ENCODE measurements around the gene PCNX4. TPM values are rescaled to one million over a fixed set of nuclear protein-coding genes. Genes with fewer than 3 reads are reported as not detected.

Gene PCNX4
- total RNA-seq, 3 donors from 2014 or later, result 23.7 to 32.0 (median 25.7) TPM

- no peaks in the 10 kb centered on the region for H3K9me3 ChIP-seq
- intact Hi-C loops (cut with DNase I, micrococcal nuclease), result no loop called here
- TF ChIP-seq CTCF (IDR thresholded peaks at IDR 0.05), result no peak
- no peaks in the 10 kb centered on the region for H3K36me3 ChIP-seq (ENCODE audit: low read depth)
- no peak overlapping the region for H3K4me3 ChIP-seq
- DNase-seq (no peak), ATAC-seq (no peak)
- no peaks in the 10 kb centered on the region for H3K4me1 ChIP-seq (ENCODE audit: low read depth)
Measured at GRCh38 chr14:60102389-60102788, 10.7 kb downstream of the PCNX4 start.

GRCh38 chr14:60106339-60106738, 14.6 kb downstream of the PCNX4 start:
- DNase-seq, result no peak
- Histone ChIP-seq H3K9me3 (no peaks in the 10 kb centered on the region), H3K36me3 (ENCODE audit: low read depth) (no peaks in the 10 kb centered on the region), H3K4me1 (ENCODE audit: low read depth) (no peaks in the 10 kb centered on the region), H3K4me3 (no peak overlapping the region)
- no peak for TF ChIP-seq CTCF (IDR thresholded peaks at IDR 0.05)
- ATAC-seq, result no peak
- intact Hi-C loops (cut with DNase I, micrococcal nuclease), result no loop called here

GRCh38 chr14:60107477-60107876, 15.8 kb downstream of the PCNX4 start:
- Histone ChIP-seq H3K4me1 (ENCODE audit: low read depth) (no peaks in the 10 kb centered on the region), H3K36me3 (ENCODE audit: low read depth) (no peaks in the 10 kb centered on the region), H3K9me3 (no peaks in the 10 kb centered on the region), H3K4me3 (no peak overlapping the region)
- DNase-seq (no peak), ATAC-seq (no peak)
- no peak for TF ChIP-seq CTCF (IDR thresholded peaks at IDR 0.05)
- intact Hi-C loops (cut with DNase I, micrococcal nuclease), result no loop called here

- DNase-seq (no peak), ATAC-seq (no peak)
- no peaks in the 10 kb centered on the region for H3K36me3 ChIP-seq (ENCODE audit: low read depth)
- no peaks in the 10 kb centered on the region for H3K9me3 ChIP-seq
- no peak overlapping the region for H3K4me3 ChIP-seq
- intact Hi-C loops (cut with DNase I, micrococcal nuclease), result no loop called here
- TF ChIP-seq CTCF (IDR thresholded peaks at IDR 0.05), result no peak
- H3K4me1 ChIP-seq (ENCODE audit: low read depth), result no peaks in the 10 kb centered on the region
Measured at GRCh38 chr14:60111732-60112131, 20.0 kb downstream of the PCNX4 start.

GRCh38 chr14:60114881-60115280, 23.2 kb downstream of the PCNX4 start:
- DNase-seq (no peak), ATAC-seq (no peak)
- intact Hi-C loops (cut with DNase I, micrococcal nuclease), result no loop called here
- H3K9me3 ChIP-seq, result no peaks in the 10 kb centered on the region
- TF ChIP-seq CTCF (IDR thresholded peaks at IDR 0.05), result no peak
- H3K4me3 ChIP-seq, result no peak overlapping the region
- no peaks in the 10 kb centered on the region for H3K4me1 ChIP-seq (ENCODE audit: low read depth)
- H3K36me3 ChIP-seq (ENCODE audit: low read depth), result no peaks in the 10 kb centered on the region

- ATAC-seq (no peak), DNase-seq (no peak)
- H3K9me3 ChIP-seq, result no peaks in the 10 kb centered on the region
- H3K4me3 ChIP-seq, result no peak overlapping the region
- no peak for TF ChIP-seq CTCF (IDR thresholded peaks at IDR 0.05)
- no peaks in the 10 kb centered on the region for H3K36me3 ChIP-seq (ENCODE audit: low read depth)
- intact Hi-C loops (cut with DNase I, micrococcal nuclease), result no loop called here
- no peaks in the 10 kb centered on the region for H3K4me1 ChIP-seq (ENCODE audit: low read depth)
Measured at GRCh38 chr14:60116181-60116580, 24.5 kb downstream of the PCNX4 start.

Measured in mucosa of descending colon (tissue), 3 donors.